ENCODE data around the gene MOB2.
"Not testable (repeated sequence)": the region's sequence is repeated elsewhere in the genome, so short reads cannot be mapped to it uniquely, and the experiment has no call there.

MOB2 gene

GRCh38 chr11:1425006-1425405, 61.6 kb downstream of the MOB2 start:
- Histone ChIP-seq H3K4me3 (no peak overlapping the region), H3K36me3 (no peaks in the 10 kb centered on the region), H3K4me1 (no peaks in the 10 kb centered on the region), H3K27me3 (peaks cover 0 to 45% of the 10 kb centered on the region in 2 donors), H3K9me3 (peaks cover 0 to 16% (median 4%) of the 10 kb centered on the region in 3 donors), H3K27ac (no peak overlapping the region)
- DNase-seq: no peak
- intact Hi-C loops (cut with DNase I; ENCODE audit: low total_unique reads): no loop called here
- TF ChIP-seq, protein P1, sequence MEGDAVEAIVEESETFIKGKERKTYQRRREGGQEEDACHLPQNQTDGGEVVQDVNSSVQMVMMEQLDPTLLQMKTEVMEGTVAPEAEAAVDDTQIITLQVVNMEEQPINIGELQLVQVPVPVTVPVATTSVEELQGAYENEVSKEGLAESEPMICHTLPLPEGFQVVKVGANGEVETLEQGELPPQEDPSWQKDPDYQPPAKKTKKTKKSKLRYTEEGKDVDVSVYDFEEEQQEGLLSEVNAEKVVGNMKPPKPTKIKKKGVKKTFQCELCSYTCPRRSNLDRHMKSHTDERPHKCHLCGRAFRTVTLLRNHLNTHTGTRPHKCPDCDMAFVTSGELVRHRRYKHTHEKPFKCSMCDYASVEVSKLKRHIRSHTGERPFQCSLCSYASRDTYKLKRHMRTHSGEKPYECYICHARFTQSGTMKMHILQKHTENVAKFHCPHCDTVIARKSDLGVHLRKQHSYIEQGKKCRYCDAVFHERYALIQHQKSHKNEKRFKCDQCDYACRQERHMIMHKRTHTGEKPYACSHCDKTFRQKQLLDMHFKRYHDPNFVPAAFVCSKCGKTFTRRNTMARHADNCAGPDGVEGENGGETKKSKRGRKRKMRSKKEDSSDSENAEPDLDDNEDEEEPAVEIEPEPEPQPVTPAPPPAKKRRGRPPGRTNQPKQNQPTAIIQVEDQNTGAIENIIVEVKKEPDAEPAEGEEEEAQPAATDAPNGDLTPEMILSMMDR (IDR thresholded peaks at IDR 0.05): no peak

GRCh38 chr11:1423406-1423805, 63.2 kb downstream of the MOB2 start:
- intact Hi-C loops (cut with DNase I; ENCODE audit: low total_unique reads); H3K36me3 ChIP-seq; DNase-seq: not testable (repeated sequence)

GRCh38 chr11:1422981-1423380, 63.6 kb downstream of the MOB2 start:
- peaks cover 8 to 36% (median 25%) of the 10 kb centered on the region in 3 donors for H3K9me3 ChIP-seq
- peaks cover 0 to 45% of the 10 kb centered on the region in 2 donors for H3K27me3 ChIP-seq
- no peak for DNase-seq

More at GRCh38 chr11:1423406-1423805, 63.2 kb downstream of the MOB2 start:
- H3K27ac ChIP-seq, H3K4me3 ChIP-seq, H3K4me1 ChIP-seq: not testable (repeated sequence)
- H3K27me3 ChIP-seq: peaks cover 0 to 45% of the 10 kb centered on the region in 2 donors
- peaks cover 5 to 32% (median 20%) of the 10 kb centered on the region in 3 donors for H3K9me3 ChIP-seq

GRCh38 chr11:1422481-1422880, 64.1 kb downstream of the MOB2 start:
- intact Hi-C loops (cut with DNase I; ENCODE audit: low total_unique reads): no loop called here
- Histone ChIP-seq H3K27me3 (peaks cover 0 to 45% of the 10 kb centered on the region in 2 donors), H3K9me3 (peaks cover 12 to 41% (median 30%) of the 10 kb centered on the region in 3 donors), H3K4me3 (no peak overlapping the region), H3K27ac (no peak overlapping the region), H3K4me1 (no peaks in the 10 kb centered on the region), H3K36me3 (no peaks in the 10 kb centered on the region)
- DNase-seq: no peak
- TF ChIP-seq, protein P1 (IDR thresholded peaks at IDR 0.05): no peak

More at GRCh38 chr11:1422981-1423380, 63.6 kb downstream of the MOB2 start:
- no peak overlapping the region for H3K27ac ChIP-seq
- no peaks in the 10 kb centered on the region for H3K4me1 ChIP-seq
- TF ChIP-seq, protein P1 (IDR thresholded peaks at IDR 0.05): no peak
- intact Hi-C loops (cut with DNase I; ENCODE audit: low total_unique reads): no loop called here
- no peaks in the 10 kb centered on the region for H3K36me3 ChIP-seq
- H3K4me3 ChIP-seq: no peak overlapping the region

DNA sequence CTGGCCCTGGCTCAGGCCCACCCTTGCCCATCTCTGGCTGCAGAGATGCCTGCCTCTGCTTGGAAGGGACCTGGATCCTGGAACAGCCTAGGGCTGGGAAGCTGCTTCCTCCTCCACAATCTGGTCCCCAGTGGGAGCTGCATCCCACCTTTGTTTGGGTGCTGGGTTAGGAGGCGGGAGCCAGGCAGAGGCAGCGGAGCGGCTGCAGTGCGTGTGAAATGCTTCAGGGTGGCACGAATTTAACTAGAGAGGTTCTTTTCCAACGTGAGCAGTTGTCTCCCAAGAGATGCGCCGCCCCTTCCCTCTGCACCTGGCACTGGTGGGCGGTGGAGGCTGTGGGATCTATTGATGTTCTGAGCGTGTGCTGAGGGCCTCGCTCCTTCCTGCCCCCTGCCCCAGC, 65.3 kb downstream of the MOB2 start:
- Histone ChIP-seq H3K4me3 (no peak overlapping the region), H3K36me3 (no peaks in the 10 kb centered on the region), H3K27me3 (peaks cover 0 to 34% of the 10 kb centered on the region in 2 donors), H3K4me1 (no peaks in the 10 kb centered on the region), H3K9me3 (peaks cover 12 to 53% (median 35%) of the 10 kb centered on the region in 3 donors), H3K27ac (no peak overlapping the region)
- no peak for DNase-seq
- TF ChIP-seq, protein P1 (IDR thresholded peaks at IDR 0.05): no peak
- intact Hi-C loops (cut with DNase I; ENCODE audit: low total_unique reads): no loop called here

DNA sequence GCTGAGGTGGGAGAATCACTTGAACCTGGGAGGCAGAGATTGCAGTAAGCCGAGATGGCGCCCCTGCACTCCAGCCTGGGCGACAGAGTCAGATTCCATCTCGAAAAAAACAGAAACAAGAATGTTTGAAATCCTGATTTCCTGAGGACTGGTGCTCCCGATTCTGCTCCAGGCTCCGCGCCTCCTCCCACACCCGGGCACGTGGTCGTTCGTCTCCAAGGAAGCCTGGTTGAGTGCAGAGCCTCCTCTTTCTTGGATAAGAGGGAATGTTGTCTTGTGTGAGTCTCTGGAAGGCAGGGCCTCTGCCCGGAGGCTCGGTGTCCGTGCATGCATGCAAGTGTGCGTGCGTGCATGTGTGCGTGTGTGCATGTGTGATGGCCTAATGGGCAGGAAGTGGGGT, 66.8 kb downstream of the MOB2 start:
- intact Hi-C loops (cut with DNase I; ENCODE audit: low total_unique reads): no loop called here
- H3K27ac ChIP-seq: no peak overlapping the region
- DNase-seq: no peak
- peaks cover 12 to 64% (median 35%) of the 10 kb centered on the region in 3 donors for H3K9me3 ChIP-seq
- H3K4me1 ChIP-seq: no peaks in the 10 kb centered on the region
- H3K36me3 ChIP-seq: no peaks in the 10 kb centered on the region
- H3K4me3 ChIP-seq: no peak overlapping the region
- peaks cover 0 to 19% of the 10 kb centered on the region in 2 donors for H3K27me3 ChIP-seq
- TF ChIP-seq, protein P1 (IDR thresholded peaks at IDR 0.05): no peak
